SU-DHL-6 (cell line): Measurements from ENCODE around the gene MED7.

ENCODE experiments used
- EZH2phosphoT487 ChIP-seq: fragments of 200-600 bp; sonication (generic), shearing (Covaris generic); conservative IDR thresholded peaks from 2 replicates; pipeline ENCODE4 v1.6.1; 2018; ENCODE audit warnings: mild to moderate bottlenecking, antibody characterized with exemption, low read length, moderate library complexity, mixed read lengths
- TF ChIP-seq, protein P1 (sequence below): fragments of 200-600 bp; sonication (generic); IDR thresholded peaks from one replicate; pipeline ENCODE4 v1.5.1; 2017; ENCODE audit warnings: antibody characterized with exemption, mild to moderate bottlenecking, low read length, moderate library complexity; ENCODE audit not compliant: insufficient read depth, poor library complexity, severe bottlenecking

DNA sequence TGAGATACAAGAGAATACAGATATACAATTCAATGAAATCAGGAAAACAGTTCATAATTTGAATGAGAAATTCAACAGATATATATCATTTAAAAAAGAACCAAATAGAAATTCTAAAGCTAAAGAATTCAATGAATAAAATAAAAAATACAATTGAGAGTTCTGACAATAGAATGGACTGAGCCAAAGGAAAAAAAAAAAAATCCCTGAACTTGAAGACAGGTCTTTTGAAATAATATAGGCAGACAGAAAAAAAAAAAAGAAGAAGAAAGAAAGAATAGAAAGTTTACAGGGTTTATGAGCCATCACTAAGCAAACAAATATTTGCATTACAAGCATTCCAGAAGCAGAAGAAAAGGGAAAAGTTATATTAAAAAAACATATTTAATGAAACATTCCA lies 21.0 kb downstream of the MED7 start:
- TF ChIP-seq, protein P1, sequence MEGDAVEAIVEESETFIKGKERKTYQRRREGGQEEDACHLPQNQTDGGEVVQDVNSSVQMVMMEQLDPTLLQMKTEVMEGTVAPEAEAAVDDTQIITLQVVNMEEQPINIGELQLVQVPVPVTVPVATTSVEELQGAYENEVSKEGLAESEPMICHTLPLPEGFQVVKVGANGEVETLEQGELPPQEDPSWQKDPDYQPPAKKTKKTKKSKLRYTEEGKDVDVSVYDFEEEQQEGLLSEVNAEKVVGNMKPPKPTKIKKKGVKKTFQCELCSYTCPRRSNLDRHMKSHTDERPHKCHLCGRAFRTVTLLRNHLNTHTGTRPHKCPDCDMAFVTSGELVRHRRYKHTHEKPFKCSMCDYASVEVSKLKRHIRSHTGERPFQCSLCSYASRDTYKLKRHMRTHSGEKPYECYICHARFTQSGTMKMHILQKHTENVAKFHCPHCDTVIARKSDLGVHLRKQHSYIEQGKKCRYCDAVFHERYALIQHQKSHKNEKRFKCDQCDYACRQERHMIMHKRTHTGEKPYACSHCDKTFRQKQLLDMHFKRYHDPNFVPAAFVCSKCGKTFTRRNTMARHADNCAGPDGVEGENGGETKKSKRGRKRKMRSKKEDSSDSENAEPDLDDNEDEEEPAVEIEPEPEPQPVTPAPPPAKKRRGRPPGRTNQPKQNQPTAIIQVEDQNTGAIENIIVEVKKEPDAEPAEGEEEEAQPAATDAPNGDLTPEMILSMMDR: no peak
- TF ChIP-seq EZH2phosphoT487: no peak
